GM21619 (cell line): Measurements from ENCODE around the gene NFAT5.
A peak's percentile ranks its signal among the peaks of the same experiment; 100 is the strongest.
"Not testable (repeated sequence)": the region's sequence is repeated elsewhere in the genome, so short reads cannot be mapped to it uniquely, and the experiment has no call there.

Experiments
- ATAC-seq: cut with Tn5 transposase; IDR thresholded peaks from one replicate; pipeline ENCODE4 v1.9.1; 2021; ENCODE audit not compliant: unreplicated experiment

Gene NFAT5

DNA sequence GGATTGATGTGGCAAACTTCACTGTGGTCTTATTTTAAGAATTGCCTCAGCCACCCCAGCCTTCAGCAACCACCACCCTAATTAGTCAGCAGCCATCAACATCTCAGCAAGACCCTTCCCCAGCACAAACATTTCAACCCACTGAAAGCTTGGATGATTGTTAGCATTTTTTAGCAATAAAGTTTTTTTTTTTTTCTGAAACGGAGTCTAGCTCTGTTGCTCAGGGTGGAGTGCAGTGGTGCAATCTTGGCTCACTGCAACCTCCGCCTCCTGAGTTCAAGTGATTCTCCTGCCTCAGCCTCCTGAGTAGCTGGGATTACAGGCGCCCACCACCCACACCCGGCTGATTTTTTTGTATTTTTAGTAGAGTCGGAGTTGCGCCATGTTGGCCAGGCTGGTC, 19.1 kb upstream of the NFAT5 start:
- not testable (repeated sequence) for ATAC-seq

DNA sequence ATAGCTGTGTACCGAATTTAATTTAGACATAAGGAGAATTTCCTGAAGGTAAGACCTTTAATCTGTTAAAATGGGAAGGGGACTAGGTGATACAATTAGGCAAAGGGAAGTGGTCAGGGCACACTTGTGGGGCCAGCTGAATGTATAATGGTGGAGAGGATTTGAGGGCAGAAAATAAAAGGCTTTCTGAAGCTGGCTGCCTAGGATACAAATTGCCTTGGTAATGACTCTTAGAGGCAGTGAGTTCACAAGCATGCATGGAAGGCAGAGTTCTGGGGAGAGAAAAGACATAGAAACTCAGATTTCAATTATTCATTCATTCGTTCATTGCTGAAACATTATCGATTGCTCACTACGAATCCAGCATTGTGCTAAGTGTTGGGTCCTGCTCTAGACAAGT, 12.4 kb upstream of the NFAT5 start:
- no peak for ATAC-seq

- no peak for ATAC-seq
Observed at GRCh38 chr16:69554495-69554894, 11.3 kb upstream of the NFAT5 start.

- no peak for ATAC-seq
Observed at GRCh38 chr16:69555437-69555836, 10.3 kb upstream of the NFAT5 start.

DNA sequence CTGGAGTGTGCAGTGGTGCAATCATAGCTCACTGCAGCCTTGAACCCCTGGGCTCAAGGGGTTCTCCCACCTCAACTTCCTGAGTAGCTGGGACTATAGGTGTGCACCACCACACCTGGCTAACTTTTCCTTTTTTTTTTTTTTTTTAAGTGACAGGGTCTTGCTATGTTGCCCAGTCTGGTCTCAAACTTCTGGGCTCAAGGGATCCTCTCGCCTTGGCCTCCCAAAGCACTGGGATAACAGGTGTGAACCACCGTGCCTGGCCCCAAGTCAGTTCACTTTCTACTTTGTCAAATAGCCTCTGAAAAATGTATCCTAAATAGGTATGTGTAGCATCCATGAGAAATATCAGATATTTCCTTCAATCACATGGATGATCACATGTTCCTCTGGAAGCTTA, 9.9 kb upstream of the NFAT5 start:
- no peak for ATAC-seq

- no peak for ATAC-seq
Observed at GRCh38 chr16:69559164-69559563, 6.6 kb upstream of the NFAT5 start.

DNA sequence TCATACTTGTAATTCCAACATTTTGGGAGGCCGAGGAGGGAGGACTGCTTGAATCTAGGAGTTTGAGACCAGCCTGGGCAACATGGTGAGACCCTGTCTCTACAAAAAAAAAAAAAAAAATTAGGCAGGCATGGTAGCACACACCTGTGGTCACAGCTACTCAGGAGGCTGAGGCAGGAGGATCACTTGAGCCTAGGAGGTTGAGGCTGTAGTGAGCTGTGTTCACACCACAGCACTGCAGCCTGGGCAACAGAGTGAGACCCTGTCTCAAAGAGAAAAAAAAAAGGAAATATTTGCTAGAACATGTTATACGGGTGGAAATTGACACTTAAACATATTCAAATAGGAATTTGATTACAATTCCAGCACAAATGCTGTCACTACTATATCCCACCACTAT, 4.4 kb upstream of the NFAT5 start:
- not testable (repeated sequence) for ATAC-seq

- no peak for ATAC-seq
Observed at GRCh38 chr16:69561901-69562300, 3.9 kb upstream of the NFAT5 start.

DNA sequence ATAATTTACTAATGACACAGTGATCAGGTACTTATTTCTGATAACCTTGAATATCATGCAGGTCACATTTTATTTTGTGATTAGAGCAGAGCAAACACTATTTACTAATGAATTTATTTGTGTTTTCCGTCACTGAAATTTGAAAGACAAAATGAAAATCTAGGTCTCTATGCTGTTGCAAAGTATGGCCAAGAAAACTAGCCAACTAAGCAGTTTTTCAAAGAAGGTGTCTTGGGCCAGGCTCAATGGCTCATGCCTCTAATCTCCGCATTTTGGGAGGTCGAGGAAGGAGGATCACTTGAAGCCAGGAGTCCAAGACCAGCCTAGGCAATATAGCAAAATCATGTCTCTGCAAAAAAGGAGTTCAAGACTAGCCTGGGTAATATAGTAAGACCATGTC, 3.0 kb upstream of the NFAT5 start:
- no peak for ATAC-seq

DNA sequence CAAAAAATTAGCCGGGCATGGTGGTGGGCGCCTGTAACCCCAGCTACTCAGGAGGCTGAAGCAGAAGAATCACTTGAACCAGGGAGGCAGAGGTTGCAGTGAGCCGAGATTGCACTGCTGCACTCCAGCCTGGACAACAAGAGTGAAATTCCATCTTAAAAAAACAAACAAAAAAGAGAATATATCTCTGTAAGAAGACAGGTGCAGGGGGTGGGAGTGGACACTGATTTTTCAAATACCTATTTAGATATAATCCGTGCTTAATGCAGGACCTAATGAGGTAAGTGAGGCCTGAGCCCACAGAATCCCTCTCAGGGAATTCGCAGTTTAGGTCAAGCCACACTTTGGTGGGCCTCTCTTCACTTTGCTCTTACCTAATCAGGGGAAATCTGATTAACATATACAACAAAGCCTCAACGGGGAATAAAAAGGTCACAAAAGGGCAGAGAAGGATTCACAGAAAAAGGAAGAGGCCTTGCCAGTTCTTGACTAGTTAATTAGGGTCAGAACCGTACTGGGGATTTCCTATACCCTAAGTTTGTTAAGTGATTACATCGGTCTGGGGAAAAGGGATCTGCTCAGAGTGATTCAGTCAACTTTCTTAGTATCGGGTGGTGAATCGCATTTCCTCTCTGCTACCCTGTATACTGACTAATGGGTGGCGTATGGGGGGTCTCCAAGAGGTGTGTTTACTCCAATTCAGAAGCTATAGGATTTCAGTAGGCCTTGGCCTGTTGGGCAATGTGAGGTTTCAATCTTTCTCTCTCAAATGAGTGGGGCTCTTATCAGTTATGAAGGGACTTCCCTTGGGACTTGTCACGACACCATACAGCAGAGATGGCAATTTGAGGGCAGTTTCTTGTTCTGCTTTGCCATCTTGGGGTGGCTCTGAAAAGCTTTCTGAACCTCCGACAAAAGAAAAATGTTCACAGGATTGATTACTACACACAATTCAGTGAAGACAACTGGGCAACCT, 1.9 kb upstream of the NFAT5 start:
- peak; percentile 36 for ATAC-seq

DNA sequence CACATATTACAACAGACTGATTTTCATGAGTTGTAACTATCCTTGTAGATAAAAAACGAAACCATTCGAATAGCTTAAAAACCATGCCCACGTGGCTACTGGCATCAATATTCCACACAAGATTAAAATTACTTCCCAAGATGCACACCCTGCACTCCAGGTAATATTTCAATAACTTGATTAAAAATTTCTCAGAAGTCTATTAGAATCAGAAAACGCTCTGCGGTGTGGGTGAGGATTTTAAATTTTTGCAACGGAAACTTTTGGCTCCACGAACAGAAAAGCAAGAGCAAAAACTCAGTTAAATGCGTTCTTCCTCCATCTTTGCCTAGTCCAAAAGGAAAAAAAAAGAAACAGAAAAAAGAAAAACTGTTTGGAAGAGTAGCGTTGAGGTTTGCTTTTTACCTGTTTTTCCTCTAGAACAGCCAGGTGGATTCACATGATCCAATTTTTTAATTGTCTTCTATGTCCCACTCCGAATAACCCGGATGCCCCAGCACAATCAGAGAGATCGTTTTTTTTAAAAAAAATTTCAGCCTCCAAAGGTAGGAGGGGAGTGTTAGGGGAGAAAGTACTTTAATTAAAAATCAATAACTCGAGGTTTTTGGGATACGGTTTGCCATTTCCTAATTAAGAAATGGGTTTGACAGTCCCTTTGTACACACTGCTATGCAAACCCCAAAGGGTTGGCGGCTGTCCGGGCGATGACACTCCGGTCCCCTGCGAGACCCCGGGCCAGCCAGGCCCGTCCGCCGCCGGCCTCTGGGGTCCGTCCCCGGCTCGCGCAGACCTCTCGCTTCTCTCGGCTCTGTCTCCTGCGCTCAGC, 708 bp upstream of the NFAT5 start:
- peak; percentile 14 for ATAC-seq

DNA sequence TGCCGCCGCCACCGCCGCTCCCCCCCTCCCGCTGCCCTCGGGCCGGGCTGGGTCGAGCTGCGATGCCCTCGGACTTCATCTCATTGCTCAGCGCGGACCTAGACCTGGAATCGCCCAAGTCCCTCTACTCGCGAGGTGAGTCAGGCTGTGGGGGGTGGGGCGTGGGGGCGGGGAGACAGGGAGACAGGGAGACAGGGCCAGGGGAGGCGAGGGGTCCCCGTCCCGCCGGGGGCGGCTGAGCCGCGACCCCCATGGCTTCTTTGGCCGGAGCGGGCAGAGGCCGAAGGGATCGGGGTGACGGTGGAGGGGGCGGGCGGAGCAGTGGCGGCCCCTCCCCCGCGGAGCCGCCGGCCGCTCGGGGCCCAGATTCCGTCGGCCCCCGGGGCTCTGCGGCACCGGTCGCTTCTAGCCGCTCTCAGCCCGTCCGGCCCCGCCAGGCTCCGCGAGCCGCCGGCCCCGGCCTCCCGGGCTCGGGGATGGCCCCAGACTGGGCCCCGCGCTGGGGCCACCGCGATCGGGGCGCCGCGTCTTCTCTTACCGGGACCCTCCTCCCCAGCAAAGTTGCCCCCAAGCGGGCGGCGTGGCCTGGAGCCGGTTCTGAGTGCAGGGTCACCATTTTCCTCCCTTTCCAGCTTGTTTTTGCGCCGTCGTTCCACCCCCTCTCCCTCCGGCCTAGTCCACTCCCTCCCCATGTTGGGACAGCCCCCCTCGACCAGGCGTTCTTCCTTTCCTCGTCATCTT, 644 bp downstream of the NFAT5 start:
- ATAC-seq = peak; percentile 12

- ATAC-seq = no peak
Observed at GRCh38 chr16:69566981-69567680, 1.4 kb downstream of the NFAT5 start.

DNA sequence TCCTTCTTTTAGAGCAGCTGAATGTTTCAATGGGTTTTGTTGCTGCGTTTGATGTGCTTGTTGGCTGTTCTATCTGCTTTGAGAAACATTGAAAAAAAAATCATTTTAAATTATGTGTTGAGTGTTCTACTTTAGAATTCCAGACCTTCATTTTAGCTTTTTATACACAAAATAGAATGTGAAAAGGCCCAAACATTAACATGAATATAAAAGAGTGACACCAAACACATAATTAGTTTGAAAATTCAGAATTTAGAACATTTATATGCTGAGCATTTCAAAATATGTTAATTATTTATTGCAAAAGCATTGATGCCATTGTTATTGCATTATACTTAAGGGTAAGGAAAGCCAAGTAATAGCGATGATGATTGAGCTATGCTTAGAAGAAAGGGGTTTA, 2.9 kb downstream of the NFAT5 start:
- no peak for ATAC-seq

GRCh38 chr16:69578771-69579170, 13.0 kb downstream of the NFAT5 start:
- ATAC-seq = not testable (repeated sequence)

GRCh38 chr16:69579783-69580481, 14.2 kb downstream of the NFAT5 start:
- no peak for ATAC-seq

GRCh38 chr16:69581297-69581696, 15.5 kb downstream of the NFAT5 start:
- ATAC-seq = no peak

DNA sequence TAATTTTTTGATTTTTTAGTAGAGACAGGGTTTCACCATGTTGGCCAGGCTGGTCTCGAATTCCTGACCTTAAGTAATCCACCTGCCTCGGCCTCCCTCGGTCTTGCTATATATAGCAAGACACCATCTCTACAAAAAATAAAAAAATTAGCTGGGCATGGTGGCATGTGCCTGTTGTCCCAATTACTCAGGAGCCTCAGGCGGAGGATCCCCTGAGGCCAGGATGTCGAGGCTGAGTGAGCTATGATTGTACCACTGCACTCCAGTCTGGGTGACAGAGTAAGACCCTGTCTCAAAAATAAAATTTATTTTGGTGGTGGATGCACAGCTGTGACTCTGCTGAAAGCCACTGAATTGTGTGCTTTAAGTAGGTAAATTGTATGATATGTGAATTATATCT, 18.7 kb downstream of the NFAT5 start:
- not testable (repeated sequence) for ATAC-seq

DNA sequence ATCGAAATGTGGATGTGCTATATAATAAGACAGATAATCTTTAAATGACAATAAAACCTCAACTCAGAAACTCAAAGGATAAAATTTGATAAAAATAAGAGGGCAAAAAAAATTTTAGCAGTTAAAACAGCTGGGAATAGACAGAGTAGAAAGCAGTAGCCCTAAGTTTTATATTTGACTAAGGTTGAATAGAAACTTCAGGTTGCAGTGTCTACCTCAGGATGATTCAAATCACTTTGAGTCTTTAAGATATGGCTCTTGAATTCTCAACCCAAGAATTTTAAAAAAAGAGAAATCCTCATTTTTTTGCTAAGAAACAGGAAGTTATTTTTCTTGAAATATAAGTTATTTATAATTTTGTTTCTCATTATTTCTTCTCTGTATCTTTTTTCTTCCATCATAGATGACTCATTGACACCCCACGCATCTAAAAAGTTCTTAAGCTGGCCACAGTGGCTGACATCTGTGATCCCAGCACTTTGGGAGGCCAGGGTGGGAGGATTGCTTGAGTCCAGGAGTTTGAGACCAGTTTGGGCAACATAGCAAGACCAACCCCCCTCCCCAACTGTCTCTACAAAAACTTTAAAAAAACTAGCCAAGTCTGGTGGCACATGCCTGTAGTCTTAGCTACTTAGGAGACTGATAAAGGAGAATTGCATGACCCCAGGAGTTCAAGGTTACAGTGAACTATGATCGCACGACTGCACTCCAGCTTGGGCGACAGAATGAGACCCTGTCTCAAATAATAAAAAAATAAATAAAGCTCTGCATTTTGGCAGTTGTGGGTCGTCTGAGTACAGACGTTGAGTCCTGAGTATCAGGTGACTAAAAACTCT, 23.9 kb downstream of the NFAT5 start:
- no peak for ATAC-seq
